H1 (cell line): ENCODE results near the gene RER1. TPM values are rescaled to one million over a fixed set of nuclear protein-coding genes. Genes with fewer than 3 reads are reported as not detected.

Experiments
- BACH1 ChIP-seq: IDR thresholded peaks from 2 replicates; pipeline ENCODE4 v1.6.1; 2012; ENCODE audit warnings: low read length, improper control_type of control experiment
- CHD7 ChIP-seq: fragments of 300-600 bp; sonication (generic); IDR thresholded peaks from 2 replicates; pipeline ENCODE4 v1.7.1; 2012; ENCODE audit warnings: low read length, moderate library complexity, mild to moderate bottlenecking, inconsistent platforms; ENCODE audit not compliant: insufficient replicate concordance
- GTF2F1 ChIP-seq: IDR thresholded peaks from 2 replicates; pipeline ENCODE4 v1.6.1; 2012; ENCODE audit warnings: low read depth, low read length, improper control_type of control experiment, borderline replicate concordance
- SAP30 ChIP-seq: fragments of 300-600 bp; sonication (generic); IDR thresholded peaks from 2 replicates; pipeline ENCODE4 v1.7.1; 2012; ENCODE audit warnings: low read length, moderate library complexity, mild to moderate bottlenecking, inconsistent platforms; ENCODE audit not compliant: insufficient read depth, insufficient replicate concordance
- polyA plus RNA-seq, 7 experiments: library from polyadenylated mRNA; depleted of rRNA in 3 of 7; stranded (reverse) in 5 of 7; unstranded in 2 of 7; fragments of >200 nt in 5 of 7; fragments of 200-250 nt in 2 of 7; gene quantifications; 1 replicate in 5 of 7; 2 replicates in 1 of 7; 4 replicates in 1 of 7; pipeline versions ENCODE4 v1.2.1 to v1.2.3, GENCODE V29; 2011 to 2013; ENCODE audit warnings: missing spikeins in 2 of 7, mixed read lengths in 2 of 7
- total RNA-seq: library from RNA; stranded (reverse); fragmentation: NEBNext Ultra II Directional; extraction: Animal tissue kit (Norgen Biotek cat#: 25700); gene quantifications from 2 replicates; pipeline ENCODE4 v1.2.1, GENCODE V29; 2021

The RER1 gene
- total and polyA plus RNA-seq, 2 of the 8 experiments (the other 6 are each of a cell fraction or from before 2014, with no cell fraction given), result 102 to 134 TPM

- TF ChIP-seq BACH1, result no peak
- no peak for TF ChIP-seq CHD7
- no peak for TF ChIP-seq SAP30
- TF ChIP-seq GTF2F1, result no peak
These were observed 10.6 kb upstream of the RER1 start (continued) for GRCh38 chr1:2380816-2381591.
